ENCODE results near the gene TMEFF2. TPM values are rescaled to one million over a fixed set of nuclear protein-coding genes. Genes with fewer than 3 reads are reported as not detected.
"Not testable (repeated sequence)": the region's sequence is repeated elsewhere in the genome, so short reads cannot be mapped to it uniquely, and the experiment has no call there.

Gene TMEFF2
- total RNA-seq, 6 donors from 2014 or later, result 0.69 TPM; not detected in 5

GRCh38 chr2:191922736-191923651, 271.7 kb downstream of the TMEFF2 start:
- H3K9me3 ChIP-seq, result no peaks in the 10 kb centered on the region
- DNase-seq (peak in 1 of 2 donors; percentile 20), ATAC-seq (ENCODE audit: low FRiP score in 2 of 2) (no peak)
- WGBS, 2 donors, result 94 to 95% methylated on average over 20 of the region's 20 CpGs
- no peak for TF ChIP-seq POLR2A (IDR thresholded peaks at IDR 0.05)
- no peak for TF ChIP-seq EP300 (IDR thresholded peaks at IDR 0.05)
- TF ChIP-seq POLR2AphosphoS5 (IDR thresholded peaks at IDR 0.05), result no peak
- TF ChIP-seq CTCF (IDR thresholded peaks at IDR 0.05), result no peak
- no peaks in the 10 kb centered on the region for H3K36me3 ChIP-seq
- H3K4me1 ChIP-seq, result peaks cover 3 to 10% (median 6%) of the 10 kb centered on the region in 4 donors
- no peaks in the 10 kb centered on the region for H3K27me3 ChIP-seq
- no peak overlapping the region for H3K4me3 ChIP-seq
- H3K27ac ChIP-seq, result no peak overlapping the region

- H3K4me3 ChIP-seq; H3K27ac ChIP-seq; H3K36me3 ChIP-seq; ATAC-seq (ENCODE audit: low FRiP score in 2 of 2); H3K9me3 ChIP-seq; H3K4me1 ChIP-seq; H3K27me3 ChIP-seq: not testable (repeated sequence)
- WGBS, 2 donors, result 93 to 94% methylated on average over 25 to 31 of the region's 32 CpGs
- DNase-seq, result peak in 1 of 2 donors; percentile 69
These were observed 273.1 kb downstream of the TMEFF2 start for GRCh38 chr2:191921650-191922049.

GRCh38 chr2:191920502-191920901, 274.2 kb downstream of the TMEFF2 start:
- no peak overlapping the region for H3K4me3 ChIP-seq
- H3K36me3 ChIP-seq, result no peaks in the 10 kb centered on the region
- H3K4me1 ChIP-seq, result peaks cover 0 to 3% (median 0%) of the 10 kb centered on the region in 4 donors
- DNase-seq (no peak), ATAC-seq (ENCODE audit: low FRiP score in 2 of 2) (no peak)
- no peaks in the 10 kb centered on the region for H3K9me3 ChIP-seq
- no peak overlapping the region for H3K27ac ChIP-seq
- TF ChIP-seq POLR2AphosphoS5 (IDR thresholded peaks at IDR 0.05) (no peak), EP300 (IDR thresholded peaks at IDR 0.05) (no peak), POLR2A (IDR thresholded peaks at IDR 0.05) (no peak), CTCF (IDR thresholded peaks at IDR 0.05) (no peak)
- H3K27me3 ChIP-seq, result no peaks in the 10 kb centered on the region
- 97 to 98% methylated on average over 2 of the region's 2 CpGs for WGBS, 2 donors

- WGBS, 2 donors, result 76 to 91% methylated on average over 9 of the region's 9 CpGs
- Histone ChIP-seq H3K9me3 (no peaks in the 10 kb centered on the region), H3K27ac (no peak overlapping the region), H3K36me3 (no peaks in the 10 kb centered on the region), H3K27me3 (no peaks in the 10 kb centered on the region), H3K4me3 (no peak overlapping the region), H3K4me1 (peaks cover 0 to 3% (median 1%) of the 10 kb centered on the region in 4 donors)
- ATAC-seq (ENCODE audit: low FRiP score in 2 of 2), result no peak
- no peak for DNase-seq
- TF ChIP-seq EP300 (IDR thresholded peaks at IDR 0.05), result no peak
- TF ChIP-seq POLR2AphosphoS5 (IDR thresholded peaks at IDR 0.05), result no peak
- TF ChIP-seq POLR2A (IDR thresholded peaks at IDR 0.05), result no peak
- no peak for TF ChIP-seq CTCF (IDR thresholded peaks at IDR 0.05)
These were observed 276.6 kb downstream of the TMEFF2 start for GRCh38 chr2:191917967-191918651.

GRCh38 chr2:191917430-191917881, 277.3 kb downstream of the TMEFF2 start:
- Histone ChIP-seq H3K4me1 (peaks cover 0 to 5% (median 1%) of the 10 kb centered on the region in 4 donors), H3K4me3 (no peak overlapping the region), H3K9me3 (no peaks in the 10 kb centered on the region), H3K36me3 (no peaks in the 10 kb centered on the region), H3K27ac (no peak overlapping the region), H3K27me3 (no peaks in the 10 kb centered on the region)
- 94 to 98% methylated on average over 2 of the region's 2 CpGs for WGBS, 2 donors
- DNase-seq (no peak), ATAC-seq (ENCODE audit: low FRiP score in 2 of 2) (no peak)
- TF ChIP-seq POLR2AphosphoS5 (IDR thresholded peaks at IDR 0.05) (no peak), EP300 (IDR thresholded peaks at IDR 0.05) (no peak)

All from upper lobe of left lung (tissue), 6 donors.